Effector memory CD8-positive, alpha-beta T cell (primary cell): ENCODE results near the gene ZNF98.

Experiments
- ATAC-seq: fragments of 150-1000 bp; cut with Tn5 transposase; replicated peaks from 2 replicates; pipeline ENCODE4 v1.10.0; 2021; ENCODE audit warnings: mild to moderate bottlenecking, moderate library complexity
- DNase-seq, 3 experiments: peaks; one replicate each; pipeline ENCODE4 v3.0.0; 2021
- H3K27ac Mint-ChIP-seq, 2 donors: one replicate each; pipeline ENCODE4 v1.8.0; 2022; ENCODE audit warnings: mild to moderate bottlenecking in 2 of 2, mixed read lengths in 2 of 2, moderate library complexity in 2 of 2
- H3K27me3 Mint-ChIP-seq, 2 donors: one replicate each; pipeline ENCODE4 v1.8.0; 2022; ENCODE audit warnings: mixed read lengths in 2 of 2
- H3K36me3 Mint-ChIP-seq: one replicate; pipeline ENCODE4 v1.8.0; 2022; ENCODE audit warnings: mild to moderate bottlenecking, moderate library complexity, mixed read lengths; ENCODE audit not compliant: insufficient read depth
- H3K4me1 Mint-ChIP-seq, 2 donors: one replicate each; pipeline ENCODE4 v1.8.0; 2022; ENCODE audit warnings: low read depth in 2 of 2, mixed read lengths in 2 of 2
- H3K4me3 Mint-ChIP-seq, 2 donors: one replicate each; pipeline ENCODE4 v1.8.0; 2022; ENCODE audit warnings: mild to moderate bottlenecking in 2 of 2, mixed read lengths in 2 of 2, moderate library complexity in 2 of 2
- H3K9me3 Mint-ChIP-seq, 2 donors: one replicate each; pipeline ENCODE4 v1.8.0; 2022; ENCODE audit warnings: mixed read lengths in 2 of 2
- total RNA-seq, 9 experiments: gene quantifications; one replicate each; lab custom pipeline; 2026; lab: John Stamatoyannopoulos, UW

The ZNF98 gene
- 0 reads per million in 9 experiments for total RNA-seq

DNA sequence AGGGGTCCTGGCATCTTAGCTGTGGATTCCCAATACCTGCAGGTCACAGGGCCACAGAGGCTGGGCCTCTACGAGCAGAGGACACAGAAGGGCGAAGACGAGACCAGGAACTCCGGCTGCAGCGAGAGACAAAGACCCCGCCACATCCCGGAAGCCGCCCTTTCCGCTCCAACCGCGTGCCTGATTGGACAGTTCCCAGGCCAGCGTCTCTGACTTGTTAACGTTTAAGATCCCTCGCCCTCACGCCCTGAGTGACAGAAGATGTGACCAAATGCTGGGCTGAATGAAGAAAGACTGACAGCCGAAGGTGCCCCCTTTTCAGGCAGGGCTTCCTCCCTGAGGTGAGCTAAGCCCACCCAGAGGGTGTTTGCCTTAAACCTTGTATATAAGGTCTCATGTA is at the start of gene ZNF98:
TSS of gene ZNF98 (minus strand) at position 136 of the 400 bp plus-strand sequence. CDS start at position 14, 122 bp downstream.
- ATAC-seq (no peak), DNase-seq (no peak)
- Mint-ChIP-seq H3K4me3 (no peak within 1 kb of the TSS), H3K27me3 (no peaks in the 10 kb centered on the region), H3K9me3 (peaks cover 0 to 2% of the 10 kb centered on the region in 2 donors), H3K4me1 (no peaks in the 10 kb centered on the region), H3K27ac (no peak within 1 kb of the TSS), H3K36me3 (peaks cover 3% of the 10 kb centered on the region)

DNA sequence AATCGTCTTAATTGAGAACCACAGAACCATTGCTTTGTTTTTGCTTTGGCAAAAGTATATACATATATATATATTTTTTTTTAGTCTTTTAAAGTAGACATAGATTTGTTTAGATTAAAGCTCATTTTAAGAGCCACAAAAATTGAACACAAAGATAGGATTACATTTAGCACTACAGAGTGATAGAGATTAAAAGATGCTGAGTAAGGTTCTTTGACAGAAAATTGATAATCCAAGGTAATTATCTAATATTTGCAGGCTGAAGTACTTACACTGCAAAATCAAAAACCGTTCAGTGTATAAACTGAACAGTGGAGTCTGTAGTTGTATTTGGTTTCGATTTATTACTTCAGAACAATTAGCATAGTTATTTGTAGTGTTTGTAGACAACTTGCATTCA is 24.5 kb upstream of the ZNF98 start:
- Mint-ChIP-seq H3K27me3 (no peaks in the 10 kb centered on the region), H3K36me3 (no peaks in the 10 kb centered on the region), H3K9me3 (peaks cover 7 to 14% of the 10 kb centered on the region in 2 donors), H3K27ac (no peak overlapping the region), H3K4me1 (no peaks in the 10 kb centered on the region), H3K4me3 (no peak overlapping the region)
- DNase-seq (no peak), ATAC-seq (no peak)

GRCh38 chr19:22438011-22438410 is 15.9 kb upstream of the ZNF98 start:
- Mint-ChIP-seq H3K36me3 (no peaks in the 10 kb centered on the region), H3K9me3 (peaks cover 0 to 3% of the 10 kb centered on the region in 2 donors), H3K27me3 (no peaks in the 10 kb centered on the region), H3K27ac (no peak overlapping the region), H3K4me3 (no peak overlapping the region), H3K4me1 (no peaks in the 10 kb centered on the region)
- no peak for ATAC-seq
- no peak for DNase-seq

DNA sequence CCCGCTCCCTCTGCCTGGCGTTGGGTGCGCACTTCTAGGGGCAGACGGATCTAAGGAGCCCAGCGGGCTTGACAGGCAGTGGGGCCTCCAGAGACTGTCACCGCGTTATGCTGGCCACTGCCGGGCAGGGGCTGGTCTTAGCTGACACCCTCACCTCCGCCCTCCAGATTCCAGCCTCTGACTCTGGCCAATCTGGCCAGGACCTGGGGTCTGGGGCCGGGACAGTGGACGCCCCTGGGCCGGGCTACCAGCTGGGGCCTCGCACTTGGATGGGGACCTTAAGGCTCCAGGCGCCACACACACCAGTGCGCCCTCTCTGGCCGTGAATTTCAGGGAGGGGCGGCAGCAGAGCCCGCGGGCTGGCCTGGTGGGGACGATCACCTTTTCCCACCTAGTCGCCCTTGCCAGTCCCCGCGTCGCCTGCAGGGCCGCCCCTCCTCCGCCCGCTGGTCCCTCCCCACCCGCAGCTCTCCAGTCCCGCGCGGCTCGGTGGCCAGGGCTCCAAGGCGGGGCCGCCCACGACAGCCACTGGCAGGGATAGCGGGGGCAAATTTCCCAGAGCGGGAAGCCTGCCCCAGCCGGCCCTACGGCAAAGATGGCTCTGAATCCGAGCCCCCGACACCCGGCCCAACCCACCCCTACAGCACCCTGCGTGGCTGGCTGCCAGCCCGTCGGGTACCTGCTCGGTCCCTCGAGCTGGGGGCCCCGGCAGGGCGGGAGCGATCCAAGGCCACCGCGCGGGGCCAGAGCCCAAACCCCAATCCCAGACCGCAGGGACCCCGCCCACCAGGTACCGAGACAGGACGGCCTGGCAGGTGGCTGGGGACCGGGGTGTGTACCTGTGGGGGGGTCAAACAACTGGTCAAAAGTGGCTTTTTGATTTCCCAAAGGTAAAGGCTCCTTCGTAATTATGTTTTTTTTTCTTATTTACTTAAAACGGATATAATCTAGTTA is 6.1 kb upstream of the ZNF98 start:
- H3K36me3 Mint-ChIP-seq: peaks cover 3% of the 10 kb centered on the region
- H3K27ac Mint-ChIP-seq: no peak overlapping the region
- H3K4me1 Mint-ChIP-seq: no peaks in the 10 kb centered on the region
- no peaks in the 10 kb centered on the region for H3K27me3 Mint-ChIP-seq
- ATAC-seq: no peak
- no peak overlapping the region for H3K4me3 Mint-ChIP-seq
- no peak for DNase-seq
- H3K9me3 Mint-ChIP-seq: peaks cover 0 to 1% of the 10 kb centered on the region in 2 donors

- H3K9me3 Mint-ChIP-seq: peaks cover 0 to 1% of the 10 kb centered on the region in 2 donors
- no peak overlapping the region for H3K4me3 Mint-ChIP-seq
- ATAC-seq: no peak
- no peaks in the 10 kb centered on the region for H3K4me1 Mint-ChIP-seq
- H3K27ac Mint-ChIP-seq: no peak overlapping the region
- no peak for DNase-seq
- H3K27me3 Mint-ChIP-seq: no peaks in the 10 kb centered on the region
- peaks cover 3% of the 10 kb centered on the region for H3K36me3 Mint-ChIP-seq
Measured at GRCh38 chr19:22427547-22427946, 5.4 kb upstream of the ZNF98 start.

DNA sequence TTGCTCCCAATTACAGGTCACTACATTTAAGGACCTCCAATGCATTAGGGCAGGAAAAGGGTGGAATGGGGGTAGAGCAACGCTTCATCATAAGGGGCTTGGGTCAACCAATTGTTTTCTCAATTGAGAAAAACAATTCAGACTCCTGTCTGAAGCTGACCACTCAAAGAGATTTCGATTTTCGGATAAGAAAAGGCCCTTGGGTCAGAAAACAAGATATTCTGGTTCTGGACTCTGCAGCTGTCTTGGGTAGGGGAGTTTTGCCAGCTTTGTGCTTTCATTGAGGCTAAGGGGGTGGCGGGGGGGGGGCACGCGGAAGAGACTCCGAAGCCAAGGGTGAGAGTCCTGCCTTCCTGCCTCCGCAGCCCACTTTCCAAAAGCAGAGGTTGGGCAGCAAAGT is 4.8 kb upstream of the ZNF98 start:
- H3K27ac Mint-ChIP-seq: no peak overlapping the region
- peaks cover 0 to 1% of the 10 kb centered on the region in 2 donors for H3K9me3 Mint-ChIP-seq
- H3K4me1 Mint-ChIP-seq: no peaks in the 10 kb centered on the region
- H3K27me3 Mint-ChIP-seq: no peaks in the 10 kb centered on the region
- ATAC-seq: no peak
- H3K36me3 Mint-ChIP-seq: peaks cover 3% of the 10 kb centered on the region
- no peak for DNase-seq
- no peak overlapping the region for H3K4me3 Mint-ChIP-seq

- H3K27ac Mint-ChIP-seq: no peak overlapping the region
- H3K4me1 Mint-ChIP-seq: no peaks in the 10 kb centered on the region
- peaks cover 0 to 2% of the 10 kb centered on the region in 2 donors for H3K9me3 Mint-ChIP-seq
- H3K4me3 Mint-ChIP-seq: no peak overlapping the region
- peaks cover 3% of the 10 kb centered on the region for H3K36me3 Mint-ChIP-seq
- no peaks in the 10 kb centered on the region for H3K27me3 Mint-ChIP-seq
- no peak for DNase-seq
- no peak for ATAC-seq
Measured at GRCh38 chr19:22421797-22422196, 349 bp downstream of the ZNF98 start.

DNA sequence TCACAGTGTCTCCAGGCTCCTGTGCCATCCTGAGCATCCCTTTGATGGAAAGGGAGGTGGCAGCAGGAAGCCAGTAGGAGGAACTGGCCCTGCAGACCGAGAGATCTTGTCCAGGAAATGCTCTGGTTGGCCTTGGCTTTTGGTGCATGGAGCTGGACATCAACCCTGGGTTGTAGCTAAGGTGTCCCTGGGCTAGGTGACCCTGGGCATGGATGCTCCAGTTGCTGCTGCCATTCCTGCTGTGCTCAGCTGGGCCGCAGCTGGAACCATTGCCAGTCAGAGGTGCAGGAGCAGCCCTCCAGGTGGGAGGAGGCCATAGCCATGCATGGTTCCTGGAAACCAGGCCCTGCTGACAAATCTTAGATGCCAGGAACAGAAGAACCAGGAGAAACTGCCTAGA is 67.5 kb downstream of the ZNF98 start:
- Mint-ChIP-seq H3K36me3 (no peaks in the 10 kb centered on the region), H3K4me3 (no peak overlapping the region), H3K9me3 (peaks cover 0 to 2% of the 10 kb centered on the region in 2 donors), H3K27me3 (no peaks in the 10 kb centered on the region), H3K27ac (no peak overlapping the region), H3K4me1 (no peaks in the 10 kb centered on the region)
- DNase-seq (no peak), ATAC-seq (no peak)
